Peyer's patch (tissue), 4 donors: ENCODE measurements around the gene PLA2G4C. TPM values are rescaled to one million over a fixed set of nuclear protein-coding genes. Genes with fewer than 3 reads are reported as not detected.

Experiments
- DNase-seq, 3 donors: peaks; one replicate each; pipeline ENCODE4 v3.0.0-alpha.2; 2017 to 2019
- H3K27ac ChIP-seq, 4 donors: fragments of 200-600 bp; sonication (generic); one replicate each; pipeline ENCODE4 v1.5.1; 2016 to 2019
- H3K27me3 ChIP-seq, 2 donors: fragments of 200-600 bp; sonication (generic); one replicate each; pipeline ENCODE4 v1.5.1; 2019
- H3K36me3 ChIP-seq, 3 donors: fragments of 200-600 bp; sonication (generic); one replicate each; pipeline ENCODE4 v1.5.1; 2016 to 2019
- H3K4me1 ChIP-seq, 4 donors: fragments of 200-600 bp; sonication (generic); one replicate each; pipeline ENCODE4 v1.5.1; 2016 to 2019
- H3K4me3 ChIP-seq, 4 donors: fragments of 200-600 bp; sonication (generic); 1 replicate in 3 of 4; 2 replicates in 1 of 4; pipeline ENCODE4 v1.5.1; 2016 to 2019; ENCODE audit warnings: mild to moderate bottlenecking in 1 of 4
- H3K9me3 ChIP-seq, 4 donors: fragments of 200-600 bp; sonication (generic); one replicate each; pipeline ENCODE4 v1.5.1; 2016 to 2019; ENCODE audit warnings: mild to moderate bottlenecking in 1 of 4
- CTCF ChIP-seq, 6 experiments: fragments of 450-650 bp in 4 of 6; fragments of 200-600 bp in 2 of 6; sonication (generic) in 1 of 6; IDR thresholded peaks; one replicate each; pipeline ENCODE4 v1.5.1; 2017 to 2019; ENCODE audit warnings: antibody characterized with exemption in 6 of 6, mild to moderate bottlenecking in 3 of 6, moderate library complexity in 1 of 6
- POLR2A ChIP-seq, 2 donors: fragments of 450-650 bp; IDR thresholded peaks; one replicate each; pipeline ENCODE4 v1.5.1; 2017; ENCODE audit warnings: antibody characterized with exemption in 2 of 2, mild to moderate bottlenecking in 2 of 2, moderate library complexity in 2 of 2
- total RNA-seq, 4 donors: library from RNA; depleted of rRNA; stranded (reverse); fragments of >200 nt; gene quantifications; one replicate each; pipeline ENCODE4 v1.1.0, GENCODE V29; 2016

The PLA2G4C gene
- total RNA-seq, 4 donors from 2014 or later: 7.6 to 26.9 (median 18.3) TPM

DNA sequence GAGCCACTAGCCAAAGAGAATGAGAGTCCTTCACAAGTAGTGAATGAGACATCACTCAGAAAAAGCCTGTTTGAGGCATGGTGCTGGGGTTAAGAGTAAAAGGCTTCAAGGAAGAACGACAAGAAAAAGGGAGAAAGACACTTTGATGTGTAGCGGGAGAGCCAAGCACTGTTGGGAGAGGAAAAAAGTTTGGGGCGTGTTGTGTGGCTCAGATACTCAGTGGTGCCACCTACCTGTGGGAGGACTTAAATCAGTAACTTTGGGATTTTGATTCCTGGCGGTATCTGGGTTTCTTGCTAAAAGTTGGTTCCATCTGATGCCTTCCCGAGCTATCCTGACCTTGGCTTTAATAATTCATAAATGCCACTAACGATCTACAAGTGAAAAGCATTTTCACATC, 103.9 kb downstream of the PLA2G4C start:
- no peak for DNase-seq
- H3K4me3 ChIP-seq: no peak overlapping the region
- TF ChIP-seq POLR2A (IDR thresholded peaks at IDR 0.05) (no peak), CTCF (IDR thresholded peaks at IDR 0.05) (no peak)
- no peaks in the 10 kb centered on the region for H3K27me3 ChIP-seq
- no peak overlapping the region for H3K27ac ChIP-seq
- H3K4me1 ChIP-seq: no peaks in the 10 kb centered on the region
- no peaks in the 10 kb centered on the region for H3K9me3 ChIP-seq
- no peaks in the 10 kb centered on the region for H3K36me3 ChIP-seq

DNA sequence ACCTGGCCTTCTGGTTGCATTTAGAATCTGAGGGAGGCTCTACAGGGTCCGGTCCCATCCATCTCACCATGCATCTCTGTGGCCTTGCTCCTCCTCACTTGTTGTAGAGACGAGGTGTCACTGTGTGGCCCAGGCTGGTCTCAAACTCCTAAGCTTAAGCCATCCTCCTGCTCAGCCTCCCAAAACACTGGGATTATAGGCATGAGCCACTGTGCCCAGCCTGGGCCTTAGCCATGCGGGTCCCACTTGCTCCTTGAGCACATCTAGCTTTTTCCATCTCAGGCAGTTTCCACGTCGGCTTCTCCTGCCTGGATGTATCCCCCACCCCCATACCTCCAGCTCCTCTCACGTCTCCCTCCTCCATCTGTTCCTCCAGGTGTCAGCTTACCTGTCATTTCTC, 106.4 kb downstream of the PLA2G4C start:
- no peak for DNase-seq
- no peaks in the 10 kb centered on the region for H3K9me3 ChIP-seq
- no peak overlapping the region for H3K4me3 ChIP-seq
- no peaks in the 10 kb centered on the region for H3K4me1 ChIP-seq
- no peak for TF ChIP-seq CTCF (IDR thresholded peaks at IDR 0.05)
- no peak for TF ChIP-seq POLR2A (IDR thresholded peaks at IDR 0.05)
- H3K36me3 ChIP-seq: no peaks in the 10 kb centered on the region
- H3K27ac ChIP-seq: no peak overlapping the region
- H3K27me3 ChIP-seq: no peaks in the 10 kb centered on the region

DNA sequence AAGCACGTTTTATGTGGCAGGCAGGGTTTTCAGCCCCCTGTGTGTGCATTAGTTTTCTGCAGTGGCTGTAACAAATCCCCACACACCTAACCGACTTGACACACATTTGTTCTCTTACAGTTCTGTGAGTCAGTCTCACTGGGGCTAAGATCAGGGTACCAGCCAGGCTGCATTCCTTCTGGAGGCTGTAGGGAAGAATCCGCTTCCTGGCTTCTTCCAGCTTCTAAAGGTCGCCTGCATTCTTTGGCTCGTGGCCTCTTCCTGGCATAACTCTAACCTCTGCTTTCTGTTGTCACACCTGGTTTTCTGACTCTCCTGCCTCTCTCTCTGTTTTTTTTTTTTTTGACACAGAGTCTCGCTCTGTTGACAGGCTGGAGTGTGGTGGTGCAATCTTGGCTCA, 109.8 kb downstream of the PLA2G4C start:
- Histone ChIP-seq H3K9me3 (no peaks in the 10 kb centered on the region), H3K27ac (no peak overlapping the region), H3K4me1 (no peaks in the 10 kb centered on the region), H3K27me3 (no peaks in the 10 kb centered on the region), H3K36me3 (no peaks in the 10 kb centered on the region), H3K4me3 (no peak overlapping the region)
- TF ChIP-seq CTCF (IDR thresholded peaks at IDR 0.05) (no peak), POLR2A (IDR thresholded peaks at IDR 0.05) (no peak)
- DNase-seq: no peak

- TF ChIP-seq CTCF (IDR thresholded peaks at IDR 0.05): no peak
- TF ChIP-seq POLR2A (IDR thresholded peaks at IDR 0.05): no peak
- H3K4me3 ChIP-seq: no peak overlapping the region
- H3K27ac ChIP-seq: no peak overlapping the region
- no peaks in the 10 kb centered on the region for H3K36me3 ChIP-seq
- H3K4me1 ChIP-seq: no peaks in the 10 kb centered on the region
- no peaks in the 10 kb centered on the region for H3K27me3 ChIP-seq
- no peak for DNase-seq
- H3K9me3 ChIP-seq: no peaks in the 10 kb centered on the region
Measured at GRCh38 chr19:47998800-47999199, 111.8 kb downstream of the PLA2G4C start.

Other genes starting within 250 kb of the PLA2G4C start
- 100 to 1,000 TPM in 1 of 4 donors, 10 to 100 TPM in 2, not detected in 1; 22.3 to 126 (median 55.8) TPM for gene SULT2A1, start 224.5 kb downstream of the PLA2G4C start, total RNA-seq
- not detected for gene BSPH1, start 118.6 kb downstream of the PLA2G4C start, total RNA-seq
- not detected for gene ELSPBP1, start 116.2 kb downstream of the PLA2G4C start, total RNA-seq
- not detected for gene CABP5, start 66.7 kb downstream of the PLA2G4C start, total RNA-seq
- gene LIG1, start 59.5 kb upstream of the PLA2G4C start, total RNA-seq: 100 to 1,000 TPM in 1 of 4 donors, 10 to 100 TPM in 3; 30.3 to 104 (median 32.9) TPM
- 1 to 10 TPM; 1.8 to 7.4 (median 3.5) TPM for gene ZSWIM9, start 59.9 kb upstream of the PLA2G4C start, total RNA-seq
- 100 to 1,000 TPM in 1 of 4 donors, 10 to 100 TPM in 3; 31.5 to 115 (median 39.2) TPM for gene CARD8, start 145.1 kb upstream of the PLA2G4C start, total RNA-seq
- not detected for gene ZNF114, start 159.3 kb upstream of the PLA2G4C start, total RNA-seq
- gene EMP3, start 214.7 kb upstream of the PLA2G4C start, total RNA-seq: 10 to 100 TPM in 2 of 4 donors, 1 to 10 TPM in 2; 4.7 to 21.5 (median 10.5) TPM